ENCODE measurements around the gene PARP15. TPM values are rescaled to one million over a fixed set of nuclear protein-coding genes. Genes with fewer than 3 reads are reported as not detected.

Gene PARP15
- total RNA-seq, 2 experiments from 2014 or later, result 0.70 to 3.4 TPM

DNA sequence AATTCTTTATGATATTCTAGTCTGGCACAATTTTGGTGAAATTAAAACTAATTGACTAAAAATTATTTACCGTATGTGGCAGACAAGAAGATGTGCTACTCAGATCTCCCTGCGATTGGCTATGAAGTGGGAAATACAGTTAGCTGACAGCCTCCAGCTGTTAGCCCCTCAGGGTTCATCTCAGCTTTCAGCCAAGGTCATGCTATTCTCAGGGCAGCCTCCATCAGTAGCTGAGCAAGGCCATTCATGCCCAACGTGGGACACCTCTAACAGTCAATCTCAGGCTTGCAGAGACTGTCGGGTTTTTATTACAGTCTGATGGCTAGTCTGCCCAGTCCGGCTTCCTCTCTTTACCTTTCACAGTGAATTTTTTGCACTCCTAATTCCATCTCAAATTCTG, 20.1 kb upstream of the PARP15 start:
- TF ChIP-seq EZH2phosphoT487 (IDR thresholded peaks at IDR 0.05; ENCODE audit: borderline replicate concordance, low read depth, low read length), result no peak
- TF ChIP-seq, protein P1, sequence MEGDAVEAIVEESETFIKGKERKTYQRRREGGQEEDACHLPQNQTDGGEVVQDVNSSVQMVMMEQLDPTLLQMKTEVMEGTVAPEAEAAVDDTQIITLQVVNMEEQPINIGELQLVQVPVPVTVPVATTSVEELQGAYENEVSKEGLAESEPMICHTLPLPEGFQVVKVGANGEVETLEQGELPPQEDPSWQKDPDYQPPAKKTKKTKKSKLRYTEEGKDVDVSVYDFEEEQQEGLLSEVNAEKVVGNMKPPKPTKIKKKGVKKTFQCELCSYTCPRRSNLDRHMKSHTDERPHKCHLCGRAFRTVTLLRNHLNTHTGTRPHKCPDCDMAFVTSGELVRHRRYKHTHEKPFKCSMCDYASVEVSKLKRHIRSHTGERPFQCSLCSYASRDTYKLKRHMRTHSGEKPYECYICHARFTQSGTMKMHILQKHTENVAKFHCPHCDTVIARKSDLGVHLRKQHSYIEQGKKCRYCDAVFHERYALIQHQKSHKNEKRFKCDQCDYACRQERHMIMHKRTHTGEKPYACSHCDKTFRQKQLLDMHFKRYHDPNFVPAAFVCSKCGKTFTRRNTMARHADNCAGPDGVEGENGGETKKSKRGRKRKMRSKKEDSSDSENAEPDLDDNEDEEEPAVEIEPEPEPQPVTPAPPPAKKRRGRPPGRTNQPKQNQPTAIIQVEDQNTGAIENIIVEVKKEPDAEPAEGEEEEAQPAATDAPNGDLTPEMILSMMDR (conservative IDR thresholded peaks at IDR 0.05; ENCODE audit: low read length), result no peak
- no peaks in the 10 kb centered on the region for H3K9me3 ChIP-seq (ENCODE audit: low read length)
- POLR2A ChIA-PET, result no interaction called here
- no peak overlapping the region for H3K4me2 ChIP-seq (ENCODE audit: low read length)
- H3K27ac ChIP-seq (ENCODE audit: low read depth, low read length, poor library complexity, severe bottlenecking), result no peak overlapping the region
- no peaks in the 10 kb centered on the region for H4K20me1 ChIP-seq (ENCODE audit: insufficient read depth, low read length)
- no peak overlapping the region for H2AFZ ChIP-seq (ENCODE audit: low read length)
- no peak overlapping the region for H3K4me3 ChIP-seq (ENCODE audit: low read depth, low read length, poor library complexity, severe bottlenecking)
- H3K36me3 ChIP-seq (ENCODE audit: insufficient read depth, low read length), result no peaks in the 10 kb centered on the region
- CTCF ChIA-PET (ENCODE audit: unreplicated experiment), result no interaction called here
- intact Hi-C loops (cut with micrococcal nuclease; ENCODE audit: unreplicated experiment), result no loop called here
- H3K9me2 ChIP-seq (ENCODE audit: insufficient read depth, low read length), result no peaks in the 10 kb centered on the region
- no peak for DNase-seq (ENCODE audit: low spot score)
- H3K79me2 ChIP-seq (ENCODE audit: insufficient read depth, low read depth, low read length), result no peaks in the 10 kb centered on the region
- BruUV-seq (replicated peaks), result no TSS peak
- H3K4me1 ChIP-seq (ENCODE audit: insufficient read depth, low read length, poor library complexity, severe bottlenecking), result no peaks in the 10 kb centered on the region

DNA sequence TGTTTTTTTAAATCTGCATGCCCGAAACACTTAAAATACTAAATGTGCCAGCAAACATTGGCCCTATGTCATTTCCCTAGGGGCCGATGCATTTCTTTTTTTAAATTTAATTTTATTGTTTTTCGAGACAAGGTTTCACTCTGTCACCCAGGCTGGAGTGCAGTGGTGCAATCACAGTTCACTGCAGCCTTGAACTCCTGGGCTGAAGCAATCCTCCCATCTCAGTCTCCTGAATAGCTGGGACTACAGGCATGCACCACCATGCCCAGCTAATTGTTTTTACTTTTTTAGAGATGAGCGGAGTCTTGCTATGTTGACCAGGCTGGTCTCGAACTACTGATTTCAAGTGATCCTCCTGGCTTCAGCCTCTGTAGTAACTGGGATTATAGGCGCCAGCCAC, 18.8 kb upstream of the PARP15 start:
- no peak for TF ChIP-seq EZH2phosphoT487 (IDR thresholded peaks at IDR 0.05; ENCODE audit: borderline replicate concordance, low read depth, low read length)
- TF ChIP-seq, protein P1 (conservative IDR thresholded peaks at IDR 0.05; ENCODE audit: low read length), result no peak
- DNase-seq (ENCODE audit: low spot score), result no peak
- no peak overlapping the region for H3K4me3 ChIP-seq (ENCODE audit: low read depth, low read length, poor library complexity, severe bottlenecking)
- H4K20me1 ChIP-seq (ENCODE audit: insufficient read depth, low read length), result no peaks in the 10 kb centered on the region
- BruUV-seq (replicated peaks), result no TSS peak
- H3K4me2 ChIP-seq (ENCODE audit: low read length), result no peak overlapping the region
- H3K9me2 ChIP-seq (ENCODE audit: insufficient read depth, low read length), result no peaks in the 10 kb centered on the region
- no peak overlapping the region for H2AFZ ChIP-seq (ENCODE audit: low read length)
- H3K79me2 ChIP-seq (ENCODE audit: insufficient read depth, low read depth, low read length), result no peaks in the 10 kb centered on the region
- CTCF ChIA-PET (ENCODE audit: unreplicated experiment), result interaction anchor here (0.6 kb wide), 1 partner anchor 688 kb away, joined by 3 read pairs; no protein-coding TSS in a partner anchor
- intact Hi-C loops (cut with micrococcal nuclease; ENCODE audit: unreplicated experiment), result no loop called here
- H3K27ac ChIP-seq (ENCODE audit: low read depth, low read length, poor library complexity, severe bottlenecking), result no peak overlapping the region
- POLR2A ChIA-PET, result interaction anchor here (1.0 to 1.3 kb wide), 3 partner anchors 40 to 214 kb away, joined by 3 to 4 read pairs (median 3); partner anchors contain the start of gene WDR5B
- no peaks in the 10 kb centered on the region for H3K36me3 ChIP-seq (ENCODE audit: insufficient read depth, low read length)
- peaks cover 3% of the 10 kb centered on the region for H3K4me1 ChIP-seq (ENCODE audit: insufficient read depth, low read length, poor library complexity, severe bottlenecking)
- no peaks in the 10 kb centered on the region for H3K9me3 ChIP-seq (ENCODE audit: low read length)

DNA sequence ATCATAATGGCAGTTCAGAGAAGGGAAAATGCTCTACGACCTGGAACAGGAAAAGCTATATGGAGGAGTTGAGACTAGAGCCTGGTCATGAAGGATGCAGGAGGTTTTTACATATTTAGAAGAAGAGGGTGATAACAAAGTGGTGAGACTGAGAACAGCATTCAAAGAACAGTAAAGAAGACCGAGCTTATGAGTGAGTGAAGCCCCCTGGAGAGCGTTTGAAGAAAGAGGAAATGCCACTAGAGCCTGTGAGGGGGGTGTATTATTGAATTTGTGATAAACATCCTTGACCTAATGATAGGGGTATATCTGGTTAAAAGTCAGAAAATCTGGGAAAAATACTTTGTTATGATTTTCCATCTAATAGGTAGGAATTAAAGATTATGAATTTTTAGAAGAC, 17.5 kb upstream of the PARP15 start:
- Histone ChIP-seq H2AFZ (ENCODE audit: low read length) (no peak overlapping the region), H3K79me2 (ENCODE audit: insufficient read depth, low read depth, low read length) (no peaks in the 10 kb centered on the region), H3K4me3 (ENCODE audit: low read depth, low read length, poor library complexity, severe bottlenecking) (no peak overlapping the region), H3K9me3 (ENCODE audit: low read length) (no peaks in the 10 kb centered on the region), H3K36me3 (ENCODE audit: insufficient read depth, low read length) (no peaks in the 10 kb centered on the region), H3K4me1 (ENCODE audit: insufficient read depth, low read length, poor library complexity, severe bottlenecking) (peaks cover 16% of the 10 kb centered on the region), H4K20me1 (ENCODE audit: insufficient read depth, low read length) (no peaks in the 10 kb centered on the region), H3K9me2 (ENCODE audit: insufficient read depth, low read length) (no peaks in the 10 kb centered on the region), H3K27ac (ENCODE audit: low read depth, low read length, poor library complexity, severe bottlenecking) (no peak overlapping the region), H3K4me2 (ENCODE audit: low read length) (no peak overlapping the region)
- no peak for DNase-seq (ENCODE audit: low spot score)
- intact Hi-C loops (cut with micrococcal nuclease; ENCODE audit: unreplicated experiment), result loop anchor here (1.0 to 10.0 kb wide), 4 partner anchors 103 to 475 kb away; partner anchors contain the start of gene HSPBAP1
- ChIA-PET CTCF (ENCODE audit: unreplicated experiment) (interaction anchor here (0.6 kb wide), 2 partner anchors 201 to 1788 kb away, joined by 3 read pairs; no protein-coding TSS in a partner anchor), POLR2A (interaction anchor here (1.1 to 1.3 kb wide), 2 partner anchors 41 to 144 kb away, joined by 3 to 4 read pairs; partner anchors contain the start of gene WDR5B)
- TF ChIP-seq EZH2phosphoT487 (IDR thresholded peaks at IDR 0.05; ENCODE audit: borderline replicate concordance, low read depth, low read length), result no peak
- TF ChIP-seq, protein P1 (conservative IDR thresholded peaks at IDR 0.05; ENCODE audit: low read length), result no peak
- no TSS peak for BruUV-seq (replicated peaks)
